HFF-Myc (cell line): Measurements from ENCODE around the gene DOC2A.
A peak's percentile ranks its signal among the peaks of the same experiment; 100 is the strongest.

Experiments used
- DNase-seq: peaks from one replicate; pipeline ENCODE4 v3.0.0-alpha.2; 2011; ENCODE audit warnings: low read depth; ENCODE audit errors: extremely low read depth
- H3K4me3 ChIP-seq: replicated peaks from 2 replicates; pipeline ENCODE4 v1.5.1; 2011; ENCODE audit warnings: low read depth, mild to moderate bottlenecking, control low read depth, low read length
- CTCF ChIP-seq: IDR thresholded peaks from 2 replicates; pipeline ENCODE4 v1.5.1; 2012; ENCODE audit warnings: mild to moderate bottlenecking, low read depth, low read length, control low read depth; ENCODE audit errors: missing control alignments

DOC2A gene

GRCh38 chr16:29984137-29984763, 26.6 kb downstream of the DOC2A start:
- TF ChIP-seq CTCF, result no peak
- H3K4me3 ChIP-seq, result no peak overlapping the region
- no peak for DNase-seq

DNA sequence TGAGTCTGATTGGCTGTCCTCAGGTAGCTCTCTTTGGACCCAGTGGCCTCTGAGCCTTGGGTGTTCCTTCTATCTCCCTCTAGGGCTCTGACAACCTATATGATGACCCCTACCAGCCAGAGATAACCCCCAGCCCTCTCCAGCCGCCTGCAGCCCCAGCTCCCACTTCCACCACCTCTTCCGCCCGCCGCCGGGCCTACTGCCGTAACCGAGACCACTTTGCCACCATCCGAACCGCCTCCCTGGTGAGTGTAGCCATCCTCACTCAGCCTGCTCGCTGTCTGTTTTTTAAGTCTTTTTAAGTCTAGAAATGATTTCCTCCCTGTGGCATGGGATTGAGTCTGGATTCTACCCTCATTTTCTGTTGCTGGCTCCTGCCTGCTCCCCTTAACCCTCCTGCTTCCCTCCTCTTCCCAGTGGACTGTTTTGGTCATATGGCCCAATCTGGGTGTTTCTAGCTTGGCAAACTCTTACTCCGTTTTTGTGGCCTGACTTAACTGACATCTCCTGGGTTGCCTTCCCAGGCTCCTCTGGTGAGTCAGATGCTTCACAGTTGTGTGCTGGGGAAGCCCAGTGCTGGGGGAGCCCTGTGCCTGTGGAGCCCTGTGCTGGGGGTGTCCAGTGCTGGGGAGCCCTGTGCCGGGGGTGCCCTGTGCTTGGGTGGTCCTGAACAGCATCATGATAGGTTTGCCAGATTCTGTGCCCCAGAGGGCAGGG, 27.2 kb downstream of the DOC2A start:
- no peak for TF ChIP-seq CTCF
- DNase-seq, result no peak
- no peak overlapping the region for H3K4me3 ChIP-seq

GRCh38 chr16:29982560-29983419, 28.0 kb downstream of the DOC2A start:
- TF ChIP-seq CTCF, result no peak
- DNase-seq, result no peak

DNA sequence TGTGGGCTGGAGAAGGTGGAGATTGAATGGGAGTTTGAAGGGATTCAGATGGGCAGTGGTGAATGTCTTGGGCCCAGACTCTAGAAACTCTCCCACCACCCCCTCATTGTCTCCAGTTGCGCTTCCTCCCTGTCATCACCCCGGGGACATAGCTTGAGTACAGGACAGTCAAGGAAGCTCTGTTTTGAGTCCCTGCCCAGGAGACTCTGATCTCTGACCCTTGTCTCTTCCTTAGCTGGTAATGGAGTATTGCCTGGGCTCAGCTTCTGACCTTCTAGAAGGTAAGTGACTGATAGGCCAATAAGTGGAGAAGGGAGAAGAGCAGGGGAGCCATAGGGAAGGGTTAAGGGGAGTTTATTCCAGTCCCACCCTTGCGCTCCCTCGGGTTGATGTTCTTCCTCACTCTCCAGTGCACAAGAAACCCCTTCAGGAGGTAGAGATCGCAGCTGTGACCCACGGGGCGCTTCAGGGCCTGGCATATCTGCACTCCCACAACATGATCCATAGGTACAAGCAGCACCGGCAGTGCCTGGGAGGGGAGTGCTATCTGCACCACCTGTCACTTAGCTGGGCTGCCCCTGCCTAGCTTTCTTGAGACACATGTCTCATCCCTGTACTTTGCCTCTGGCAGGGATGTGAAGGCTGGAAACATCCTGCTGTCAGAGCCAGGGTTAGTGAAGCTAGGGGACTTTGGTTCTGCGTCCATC, 32.1 kb downstream of the DOC2A start:
- no peak for TF ChIP-seq CTCF
- no peak for DNase-seq
- H3K4me3 ChIP-seq, result no peak overlapping the region

More at GRCh38 chr16:29982560-29983419, 28.0 kb downstream of the DOC2A start:
- no peak overlapping the region for H3K4me3 ChIP-seq

GRCh38 chr16:29978081-29978480, 32.7 kb downstream of the DOC2A start:
- TF ChIP-seq CTCF, result no peak
- no peak for DNase-seq
- no peak overlapping the region for H3K4me3 ChIP-seq

DNA sequence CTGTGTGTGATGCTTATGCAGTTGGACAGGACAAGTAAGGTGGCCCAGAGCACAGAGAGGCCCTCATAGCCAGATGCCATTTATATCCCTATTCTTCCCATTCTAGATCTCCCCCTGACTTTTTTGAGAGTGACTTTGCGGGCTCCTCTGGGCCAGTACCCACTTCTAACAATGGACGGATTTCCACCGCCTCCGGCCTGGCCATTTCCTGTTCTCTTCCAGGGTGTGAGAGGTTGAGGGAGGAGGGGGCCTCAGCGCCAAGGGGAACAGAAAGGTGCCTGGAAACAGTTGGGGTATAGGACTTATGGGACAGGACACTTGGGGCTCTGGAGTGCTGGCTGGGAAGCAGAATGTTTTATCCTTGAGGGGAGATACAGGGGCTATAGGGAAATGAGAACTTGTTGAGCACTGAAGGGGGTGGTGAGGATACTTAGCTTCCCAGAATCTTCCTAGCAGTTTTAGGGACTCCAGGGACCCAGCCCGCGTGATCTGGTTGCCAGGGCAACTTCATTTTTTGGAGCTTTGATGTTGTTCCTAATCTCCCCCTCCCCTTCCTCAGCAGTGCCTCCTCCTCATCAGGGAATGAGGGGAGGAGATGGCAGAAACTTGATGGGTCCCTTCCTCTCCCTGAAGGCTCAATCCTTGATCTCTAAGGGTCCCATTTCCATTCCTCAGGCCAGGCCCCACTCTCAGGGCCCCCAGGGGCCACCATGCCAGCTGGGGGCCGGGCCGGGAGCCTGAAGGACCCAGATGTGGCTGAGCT, 33.6 kb downstream of the DOC2A start:
- DNase-seq, result no peak
- TF ChIP-seq CTCF, result no peak
- peak overlapping the region; percentile 95; the same call in 1 of the 2 replicates for H3K4me3 ChIP-seq
